DND-41 (cell line): ENCODE data around the gene ZDHHC14.

Experiments used
- CTCF ChIP-seq: IDR thresholded peaks from 2 replicates; pipeline ENCODE4 v1.5.1; 2012; ENCODE audit warnings: borderline replicate concordance, low read length, moderate library complexity, mild to moderate bottlenecking; ENCODE audit not compliant: poor library complexity, severe bottlenecking; ENCODE audit errors: extremely low read depth
- EZH2 ChIP-seq: IDR thresholded peaks from 3 replicates; pipeline ENCODE4 v1.6.1; 2012; ENCODE audit warnings: borderline replicate concordance, low read depth, mild to moderate bottlenecking, moderate library complexity, low read length, inconsistent platforms; ENCODE audit not compliant: severe bottlenecking

- TF ChIP-seq CTCF (no peak), EZH2 (no peak)
Observed at GRCh38 chr6:157383471-157383870, 2.5 kb downstream of the ZDHHC14 start.
